Vagina (tissue), 2 donors: ENCODE measurements around the gene SPON1.

Source experiments
- POLR2A ChIP-seq, 2 donors: fragments of 450-650 bp; IDR thresholded peaks; one replicate each; pipeline ENCODE4 v1.6.1; 2017; ENCODE audit warnings: antibody characterized with exemption in 2 of 2, mild to moderate bottlenecking in 2 of 2, moderate library complexity in 2 of 2
- POLR2AphosphoS5 ChIP-seq, 2 donors: sonication (generic); formaldehyde crosslinking; IDR thresholded peaks; one replicate each; pipeline ENCODE4 v1.9.0; 2017; ENCODE audit warnings: antibody characterized with exemption in 2 of 2, mild to moderate bottlenecking in 2 of 2, low read depth in 1 of 2; ENCODE audit not compliant: insufficient read depth in 1 of 2
- TF ChIP-seq, protein P1 (sequence below), 3 experiments: fragments of 450-650 bp in 2 of 3; fragments of 200-600 bp in 1 of 3; sonication (generic) in 1 of 3; IDR thresholded peaks; one replicate each; pipeline ENCODE4 v1.5.1; 2017 to 2019; ENCODE audit warnings: antibody characterized with exemption in 3 of 3, mild to moderate bottlenecking in 2 of 3, moderate library complexity in 2 of 3

DNA sequence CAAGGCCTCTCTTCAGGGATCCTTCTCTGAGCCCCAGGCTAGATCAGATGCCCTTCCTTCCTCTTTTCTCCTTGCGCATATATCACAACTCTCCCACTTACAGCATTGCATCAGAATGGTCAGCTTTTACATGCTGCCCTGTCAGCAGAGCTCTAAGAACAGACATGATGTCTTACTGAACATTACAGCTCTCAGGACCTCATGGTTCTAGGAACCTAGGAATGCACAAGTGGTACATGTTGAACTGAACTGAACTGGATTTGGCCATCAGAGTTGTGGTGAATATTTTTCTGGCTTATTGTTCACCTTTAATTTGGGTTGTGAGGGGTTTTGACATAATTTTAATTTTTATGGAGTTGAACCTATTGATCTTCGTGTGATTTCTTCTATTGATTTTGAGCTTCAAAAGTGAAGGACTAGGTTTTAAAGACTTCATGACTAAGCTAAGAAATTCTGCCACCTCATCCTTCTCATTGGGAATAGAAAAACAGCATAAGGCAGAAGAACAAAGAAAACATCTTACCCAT is 37.7 kb upstream of the SPON1 start:
- no peak for TF ChIP-seq POLR2AphosphoS5 (IDR thresholded peaks at IDR 0.05; ENCODE audit: insufficient read depth in 1 of 2, low read depth in 1 of 2)
- TF ChIP-seq, protein P1, sequence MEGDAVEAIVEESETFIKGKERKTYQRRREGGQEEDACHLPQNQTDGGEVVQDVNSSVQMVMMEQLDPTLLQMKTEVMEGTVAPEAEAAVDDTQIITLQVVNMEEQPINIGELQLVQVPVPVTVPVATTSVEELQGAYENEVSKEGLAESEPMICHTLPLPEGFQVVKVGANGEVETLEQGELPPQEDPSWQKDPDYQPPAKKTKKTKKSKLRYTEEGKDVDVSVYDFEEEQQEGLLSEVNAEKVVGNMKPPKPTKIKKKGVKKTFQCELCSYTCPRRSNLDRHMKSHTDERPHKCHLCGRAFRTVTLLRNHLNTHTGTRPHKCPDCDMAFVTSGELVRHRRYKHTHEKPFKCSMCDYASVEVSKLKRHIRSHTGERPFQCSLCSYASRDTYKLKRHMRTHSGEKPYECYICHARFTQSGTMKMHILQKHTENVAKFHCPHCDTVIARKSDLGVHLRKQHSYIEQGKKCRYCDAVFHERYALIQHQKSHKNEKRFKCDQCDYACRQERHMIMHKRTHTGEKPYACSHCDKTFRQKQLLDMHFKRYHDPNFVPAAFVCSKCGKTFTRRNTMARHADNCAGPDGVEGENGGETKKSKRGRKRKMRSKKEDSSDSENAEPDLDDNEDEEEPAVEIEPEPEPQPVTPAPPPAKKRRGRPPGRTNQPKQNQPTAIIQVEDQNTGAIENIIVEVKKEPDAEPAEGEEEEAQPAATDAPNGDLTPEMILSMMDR (IDR thresholded peaks at IDR 0.05), result no peak
- TF ChIP-seq POLR2A (IDR thresholded peaks at IDR 0.05), result no peak
